GM12892 (cell line): Measurements from ENCODE around the gene CD200R1L.

Source experiments
- POLR2A ChIP-seq: IDR thresholded peaks from 2 replicates; pipeline ENCODE4 v1.6.1; 2011; ENCODE audit warnings: low read depth, low read length, control low read depth
- POLR2AphosphoS5 ChIP-seq: IDR thresholded peaks from 2 replicates; pipeline ENCODE4 v1.6.1; 2011; ENCODE audit warnings: low read depth, low read length, control low read depth
- TAF1 ChIP-seq: IDR thresholded peaks from 2 replicates; pipeline ENCODE4 v1.6.1; 2011; ENCODE audit warnings: low read depth, mild to moderate bottlenecking, control low read depth, low read length, borderline replicate concordance

GRCh38 chr3:112817797-112818196, 28.9 kb downstream of the CD200R1L start:
- TF ChIP-seq POLR2AphosphoS5 (no peak), POLR2A (no peak), TAF1 (no peak)
